Stomach (tissue), 4 donors: ENCODE measurements around the gene ADORA1.

Experiments used
- POLR2A ChIP-seq, 4 donors: fragments of 450-650 bp; IDR thresholded peaks; one replicate each; pipeline ENCODE4 v1.6.1; 2016; ENCODE audit warnings: antibody characterized with exemption in 4 of 4, control low read depth in 2 of 4, mild to moderate bottlenecking in 1 of 4, moderate library complexity in 1 of 4
- POLR2AphosphoS5 ChIP-seq, 3 donors: sonication (generic); formaldehyde crosslinking; IDR thresholded peaks; one replicate each; pipeline ENCODE4 v1.6.1; 2016; ENCODE audit warnings: antibody characterized with exemption in 3 of 3

DNA sequence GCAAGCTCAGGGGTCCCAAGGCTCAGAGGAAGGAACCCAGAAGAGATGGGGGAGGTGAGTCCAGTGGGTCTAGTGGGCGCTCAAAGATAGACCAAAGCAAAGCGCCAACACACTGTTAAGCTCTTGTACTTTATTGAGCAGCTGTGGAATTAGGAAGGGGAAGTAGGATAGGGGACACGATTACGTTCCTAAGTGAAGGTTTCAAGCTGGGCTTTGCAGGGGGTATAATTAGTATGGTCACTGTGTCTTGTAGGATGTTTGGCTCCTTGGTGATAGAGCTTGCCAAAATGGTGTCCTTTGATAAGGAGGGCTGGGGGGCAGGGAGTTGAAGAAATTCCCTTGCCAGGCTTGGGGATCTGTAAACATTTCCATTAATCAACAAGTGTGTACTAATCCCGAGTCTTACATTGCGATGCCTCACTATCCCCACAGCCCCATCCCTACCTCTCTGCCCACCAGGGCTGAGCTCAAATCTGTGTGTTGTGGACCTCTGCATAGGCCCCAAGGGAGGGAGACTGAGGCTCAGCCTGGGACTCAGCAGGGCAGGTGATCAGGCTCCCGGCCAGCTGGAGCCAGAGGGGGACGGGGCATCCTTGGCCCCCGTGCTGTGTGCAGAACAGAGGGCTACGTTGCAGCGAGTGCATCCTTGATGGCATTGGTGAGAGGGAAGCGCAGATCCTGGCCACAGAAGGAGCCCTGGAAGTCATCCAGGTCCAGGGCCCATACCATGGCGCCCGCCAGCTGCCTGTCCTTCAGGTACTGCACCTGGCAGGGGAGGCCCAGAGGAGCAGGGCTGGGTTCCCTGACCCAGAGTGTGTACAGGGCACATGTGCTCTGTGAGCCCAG lies 51.5 kb downstream of the ADORA1 start:
- TF ChIP-seq POLR2AphosphoS5 (IDR thresholded peaks at IDR 0.05) (no peak), POLR2A (IDR thresholded peaks at IDR 0.05) (no peak)
